Inferior parietal cortex (tissue), 1 donor: Measurements from ENCODE around the gene ROM1.
A peak's percentile ranks its signal among the peaks of the same experiment; 100 is the strongest.
"Not testable (repeated sequence)": the region's sequence is repeated elsewhere in the genome, so short reads cannot be mapped to it uniquely, and the experiment has no call there.

Experiments
- DNase-seq: peaks from one replicate; pipeline ENCODE4 v3.0.0-alpha.2; 2016; ENCODE audit errors: extremely low spot score

The ROM1 gene

DNA sequence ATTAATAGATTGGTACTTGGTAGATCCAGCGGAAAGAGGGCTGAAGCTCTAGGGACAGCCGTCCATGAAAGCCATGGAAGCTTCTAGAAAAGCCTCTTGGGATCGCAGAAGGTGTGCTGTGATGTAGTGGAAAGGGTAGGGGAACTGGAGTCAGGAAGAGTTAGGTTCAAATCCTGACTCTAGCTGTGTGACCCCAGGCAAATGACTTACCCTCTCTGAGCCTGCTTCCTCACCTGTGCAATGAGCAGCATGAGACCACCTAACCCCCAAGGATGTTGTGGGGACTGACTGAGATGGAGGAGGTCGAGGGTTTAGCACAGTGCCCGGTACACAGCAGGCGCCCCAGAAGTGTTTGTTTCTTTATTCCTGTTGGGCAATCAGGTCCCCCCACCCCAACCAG lies 2.7 kb upstream of the ROM1 start:
- no peak for DNase-seq

GRCh38 chr11:62610814-62611704 lies 2.0 kb upstream of the ROM1 start:
- no peak for DNase-seq

- no peak for DNase-seq
These were observed 1.2 kb upstream of the ROM1 start for GRCh38 chr11:62611705-62612365.

DNA sequence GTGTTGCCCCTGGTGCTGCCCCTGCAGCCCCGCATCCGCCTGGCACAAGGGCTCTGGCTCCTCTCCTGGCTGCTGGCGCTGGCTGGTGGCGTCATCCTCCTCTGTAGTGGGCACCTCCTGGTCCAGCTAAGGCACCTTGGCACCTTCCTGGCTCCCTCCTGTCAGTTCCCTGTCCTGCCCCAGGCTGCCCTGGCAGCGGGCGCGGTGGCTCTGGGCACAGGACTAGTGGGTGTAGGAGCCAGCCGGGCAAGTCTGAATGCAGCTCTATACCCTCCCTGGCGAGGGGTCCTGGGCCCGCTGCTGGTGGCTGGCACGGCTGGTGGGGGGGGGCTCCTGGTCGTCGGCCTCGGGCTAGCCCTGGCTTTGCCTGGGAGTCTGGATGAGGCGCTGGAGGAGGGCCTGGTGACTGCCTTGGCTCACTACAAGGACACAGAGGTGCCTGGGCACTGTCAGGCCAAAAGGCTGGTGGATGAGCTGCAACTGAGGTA lies 278 bp downstream of the ROM1 start:
- DNase-seq: no peak

DNA sequence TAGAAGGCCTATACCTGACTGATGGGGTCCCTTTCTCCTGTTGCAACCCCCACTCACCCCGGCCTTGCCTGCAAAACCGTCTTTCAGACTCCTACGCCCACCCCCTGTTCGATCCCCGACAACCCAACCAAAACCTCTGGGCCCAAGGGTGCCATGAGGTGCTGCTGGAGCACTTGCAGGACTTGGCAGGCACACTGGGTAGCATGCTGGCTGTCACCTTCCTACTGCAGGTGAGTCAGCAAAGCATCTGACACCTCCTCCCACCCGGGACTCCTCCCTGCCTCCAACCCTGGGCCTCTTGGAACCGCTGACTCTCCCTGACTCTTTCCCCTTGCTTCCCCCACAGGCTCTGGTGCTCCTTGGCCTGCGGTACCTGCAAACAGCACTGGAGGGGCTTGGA lies 1.2 kb downstream of the ROM1 start:
- no peak for DNase-seq

GRCh38 chr11:62615521-62615920 lies 2.5 kb downstream of the ROM1 start:
- no peak for DNase-seq

- DNase-seq: not testable (repeated sequence)
These were observed 3.9 kb downstream of the ROM1 start for GRCh38 chr11:62616957-62617356.

DNA sequence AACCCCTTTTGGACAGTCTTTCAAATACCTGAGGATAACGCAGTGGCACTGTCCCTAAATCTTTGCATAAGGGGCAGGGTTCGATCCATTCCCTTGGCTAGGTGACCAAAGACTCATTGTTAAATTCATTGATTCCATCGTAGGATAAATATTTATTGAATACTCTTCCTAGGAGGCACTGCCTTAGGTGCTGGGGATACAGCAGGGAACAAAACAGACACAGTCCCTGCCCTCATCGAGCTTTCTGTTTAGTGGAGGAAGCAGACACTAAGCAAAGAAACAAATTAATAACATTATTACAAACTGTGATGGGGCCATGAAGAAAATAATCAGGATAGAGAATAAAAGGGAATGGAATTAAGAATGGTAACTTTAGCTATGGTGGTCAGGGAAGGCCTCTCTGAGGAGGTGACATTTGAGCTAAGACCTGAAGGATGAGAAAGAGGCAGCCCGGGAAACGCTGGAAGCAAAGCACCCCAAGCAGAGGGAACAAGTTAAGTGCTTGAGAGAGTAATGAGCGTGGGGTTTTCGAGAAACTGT lies 8.0 kb downstream of the ROM1 start:
- no peak for DNase-seq

DNA sequence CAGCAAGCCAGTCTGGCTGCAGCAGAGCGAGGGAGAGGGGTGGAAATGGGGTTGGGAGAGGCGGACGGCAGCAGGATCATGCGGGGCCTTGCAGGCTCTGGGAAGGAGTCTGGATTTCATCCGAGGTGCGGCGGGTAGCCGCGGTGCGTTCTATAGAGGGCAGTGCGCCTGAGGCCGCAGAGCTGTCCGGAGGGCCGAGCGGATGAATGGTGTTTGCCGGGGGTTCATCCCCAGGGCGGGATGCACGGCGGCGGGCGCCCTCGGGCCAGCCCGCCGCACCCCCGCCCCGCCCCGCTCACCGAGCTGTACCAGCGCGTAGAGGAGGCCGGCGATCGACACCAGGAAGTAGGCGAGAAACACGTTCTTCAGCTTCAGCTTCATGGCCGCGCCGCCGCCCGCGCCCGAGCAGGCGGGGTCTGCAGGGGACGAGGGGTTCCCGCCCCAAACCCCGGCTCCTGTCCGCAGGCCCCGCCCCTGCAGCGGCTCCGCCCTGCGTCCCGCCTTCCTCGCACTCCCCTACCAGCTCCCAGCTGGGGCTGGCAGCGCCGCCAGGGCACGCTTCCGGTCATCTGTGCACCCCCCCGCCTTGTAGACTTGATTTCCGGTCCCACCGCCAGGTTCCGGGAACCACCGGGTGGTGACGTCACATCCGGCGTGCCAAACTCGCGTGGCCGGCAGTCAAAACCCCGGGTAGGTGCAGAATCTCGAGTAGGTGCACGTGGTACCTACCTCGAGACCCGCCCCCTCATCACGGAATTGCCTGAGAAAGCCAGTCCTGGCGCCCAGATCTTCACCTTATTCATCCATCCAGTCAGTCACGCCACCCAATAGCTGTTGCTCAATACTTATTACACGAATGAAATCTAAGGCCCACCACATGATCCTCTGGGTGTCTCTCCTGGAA lies 8.8 kb downstream of the ROM1 start, which contains the start of gene B3GAT3:
B3GAT3 (minus strand) TSS at position 420 of the 904 bp plus-strand sequence; CDS start at position 381, 39 bp downstream.
- peak; percentile 97 for DNase-seq

GRCh38 chr11:62622476-62623089 lies 9.5 kb downstream of the ROM1 start:
- DNase-seq: no peak

GRCh38 chr11:62627713-62628112 lies 14.7 kb downstream of the ROM1 start:
- DNase-seq: no peak

DNA sequence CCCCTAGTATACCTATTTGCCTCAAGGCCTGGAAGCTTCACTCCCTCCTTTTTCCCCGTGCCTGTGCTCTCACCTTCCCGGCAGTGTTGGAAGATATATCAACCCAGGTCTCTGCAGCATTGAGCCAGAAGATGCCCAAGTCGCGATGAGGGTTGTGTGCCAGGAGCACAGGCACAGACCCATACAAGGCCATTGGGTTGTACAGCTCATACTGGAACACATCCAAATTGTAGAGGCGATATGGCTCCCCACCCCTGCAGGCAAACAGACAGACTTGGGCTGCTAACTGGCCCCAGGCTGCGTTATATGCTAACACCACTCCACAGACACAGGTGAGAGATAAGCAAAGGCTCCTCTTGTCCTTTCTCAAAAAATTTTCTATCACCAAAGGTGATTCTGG lies 19.4 kb downstream of the ROM1 start:
- DNase-seq: no peak

- DNase-seq: no peak
These were observed 31.2 kb downstream of the ROM1 start for GRCh38 chr11:62644220-62644619.

GRCh38 chr11:62645671-62645945 lies 32.6 kb downstream of the ROM1 start:
- DNase-seq: no peak

DNA sequence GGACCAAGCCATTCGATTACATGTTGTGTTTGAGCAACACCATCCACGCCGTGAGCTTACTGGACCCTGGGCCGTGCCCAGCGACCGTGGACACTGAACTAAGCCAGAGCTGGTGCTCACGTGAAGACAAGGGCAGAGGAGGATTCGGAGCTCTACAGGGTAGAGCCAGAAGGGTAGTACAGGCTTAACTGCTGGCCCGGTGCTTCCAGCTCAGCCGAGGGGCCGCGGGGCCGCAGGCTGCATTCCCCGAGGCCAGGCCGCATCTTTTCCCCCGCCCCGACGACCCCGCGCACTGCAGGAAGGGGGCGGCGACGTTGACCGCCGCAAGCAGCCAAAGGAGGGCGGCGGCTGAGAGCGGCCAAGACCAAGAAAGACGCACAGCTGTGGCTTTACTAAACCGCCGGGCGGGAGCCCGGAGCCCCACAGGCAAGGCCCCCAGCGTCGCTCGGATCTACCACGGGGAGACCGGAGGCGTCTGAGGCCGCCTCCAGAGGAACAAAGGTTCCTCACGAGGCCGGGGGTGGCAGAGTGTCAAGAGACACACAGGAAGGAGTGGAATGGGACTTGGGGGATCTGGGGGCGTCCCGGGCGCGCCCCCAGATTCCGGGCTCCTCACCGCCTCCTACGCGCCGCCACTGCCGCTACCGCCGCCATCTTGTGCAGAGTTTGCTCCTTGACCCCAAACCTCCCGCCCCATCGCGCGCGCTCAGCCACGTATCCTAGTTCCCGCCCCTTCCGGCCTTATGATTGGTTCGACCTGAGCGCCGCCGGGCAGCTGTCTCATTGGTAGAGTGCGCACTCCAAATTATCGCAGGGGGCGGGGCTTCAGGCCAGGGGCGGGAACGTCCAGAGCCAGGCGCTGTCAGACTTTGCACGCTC lies 33.1 kb downstream of the ROM1 start, which contains the start of gene GANAB:
GANAB (minus strand) TSS at position 668 of the 879 bp plus-strand sequence; CDS start at position 654, 14 bp downstream.
- peak; percentile 97 for DNase-seq

DNA sequence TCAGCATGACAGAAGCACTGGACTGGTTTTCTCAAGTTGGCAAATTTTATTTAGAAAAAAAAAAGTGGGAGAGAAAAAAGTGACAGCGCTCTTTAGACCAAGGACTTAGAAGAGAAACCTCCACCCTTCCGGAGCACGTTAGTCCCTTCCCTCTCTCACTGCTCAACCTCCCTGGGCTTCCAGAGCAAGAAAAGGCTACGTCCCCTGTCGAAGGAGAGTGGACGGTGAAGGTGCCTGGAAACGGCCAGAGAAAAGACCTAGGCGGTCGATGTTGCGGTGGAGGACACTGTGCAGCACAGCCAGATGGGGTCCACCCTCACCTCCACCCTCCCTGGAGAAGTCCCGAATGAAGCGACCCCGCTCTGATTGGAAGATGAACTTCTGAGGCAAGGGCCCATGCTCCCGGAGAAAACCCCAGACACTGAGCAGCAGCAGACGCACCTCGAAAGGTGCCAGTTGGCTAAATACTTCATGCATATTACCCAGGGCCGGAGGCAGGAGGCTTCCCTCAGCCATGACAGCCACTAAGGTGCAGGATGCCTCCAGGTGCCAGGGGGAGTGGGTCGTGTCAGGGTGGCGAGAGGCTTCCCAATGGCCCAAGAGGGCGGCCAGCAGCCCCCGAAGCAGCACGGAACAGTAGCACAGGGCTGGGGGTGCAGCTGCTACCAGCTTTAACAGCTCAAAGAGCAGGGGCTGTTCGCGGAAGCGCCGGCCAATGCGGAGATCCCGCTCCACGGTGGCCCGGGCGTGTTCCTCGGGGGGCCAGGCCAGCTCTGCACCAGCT lies 34.0 kb downstream of the ROM1 start:
- no peak for DNase-seq

DNA sequence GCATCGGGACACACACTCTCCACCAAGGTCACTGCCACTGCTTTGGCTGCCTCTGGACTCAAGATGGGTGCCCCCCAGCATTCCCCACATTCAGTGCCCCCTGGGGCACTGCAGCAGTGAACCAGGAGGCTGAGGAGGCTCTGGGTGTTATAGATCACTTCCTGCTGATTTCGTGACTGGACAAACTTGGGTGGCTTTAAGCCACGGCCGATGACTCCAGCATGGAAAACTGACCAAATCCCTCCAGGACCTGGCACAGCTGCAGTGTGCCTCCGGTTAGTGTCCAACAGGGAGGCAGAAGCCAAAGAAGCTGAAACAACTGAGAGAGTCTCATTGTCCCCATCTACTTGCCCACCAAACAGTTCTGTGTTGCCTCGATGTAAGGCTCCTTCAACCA lies 34.5 kb downstream of the ROM1 start:
- no peak for DNase-seq

DNA sequence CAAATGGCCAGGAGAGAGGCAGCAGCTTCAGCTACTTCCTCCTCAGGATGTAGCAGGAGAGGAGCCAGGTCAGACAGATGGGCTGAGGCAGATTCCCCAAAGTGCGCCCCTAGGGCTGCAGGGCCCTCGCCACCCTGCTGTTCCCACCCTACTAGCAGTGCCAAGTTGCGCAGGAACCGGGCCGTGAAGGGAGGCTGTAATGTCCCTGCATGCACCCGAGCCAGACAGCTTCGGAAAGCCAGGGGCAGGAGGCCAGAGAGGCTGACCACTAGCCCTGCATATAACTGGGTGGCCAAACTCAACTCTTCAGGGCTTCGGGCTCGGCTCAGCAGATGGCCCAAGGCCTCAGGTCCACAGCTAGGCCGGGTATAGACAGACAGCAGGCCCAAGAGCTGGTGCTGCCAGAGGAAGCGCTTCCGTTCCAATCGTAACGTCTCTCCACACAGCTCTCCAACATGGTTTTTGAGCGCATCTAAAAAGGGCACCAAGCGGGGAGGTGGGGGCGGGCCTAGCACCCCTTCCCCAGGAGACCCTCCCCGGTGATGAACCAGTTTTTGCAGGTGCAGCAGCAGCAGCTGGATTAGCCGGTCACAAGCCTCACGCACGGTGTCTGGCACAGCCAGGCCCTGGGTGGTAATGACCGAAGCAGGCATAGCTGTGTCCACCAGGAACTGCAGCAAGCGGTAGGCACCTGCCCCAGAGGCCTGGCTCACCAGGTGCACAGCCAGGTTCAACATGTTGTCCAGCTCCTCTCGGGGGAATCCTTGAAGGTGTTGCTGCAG lies 35.3 kb downstream of the ROM1 start:
- no peak for DNase-seq

DNA sequence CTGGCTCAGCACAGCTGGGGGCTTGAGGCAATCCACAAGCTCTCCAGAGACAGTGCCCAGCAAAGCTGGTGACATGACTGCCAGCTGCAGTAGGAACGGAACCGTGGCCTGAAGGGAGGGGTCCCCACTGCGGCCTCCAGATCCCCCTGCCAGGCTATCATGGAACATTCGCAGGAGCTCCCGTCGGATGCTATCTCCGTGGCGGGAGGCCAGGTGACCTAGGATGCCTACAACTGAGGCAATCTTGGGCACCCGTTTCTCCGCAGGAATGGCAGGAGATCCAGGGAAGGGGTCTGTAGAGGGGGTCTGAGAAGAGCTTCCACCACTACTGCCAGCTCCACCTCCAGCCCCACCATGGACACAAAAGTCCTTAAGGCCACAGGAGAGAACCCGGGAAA lies 35.9 kb downstream of the ROM1 start:
- DNase-seq: no peak
